GM19238 (cell line): ENCODE results near the gene IL36RN.

Experiments
- DNase-seq: peaks from one replicate; pipeline ENCODE4 v3.0.0; 2011; ENCODE audit warnings: low spot score; ENCODE audit not compliant: insufficient read length

IL36RN gene

GRCh38 chr2:113058998-113059960 is at the start of gene IL36RN:
IL36RN (plus strand) TSS chr2:113059198; CDS start chr2:113059439, 241 bp downstream.
- DNase-seq, result no peak

GRCh38 chr2:113009622-113010021 is 49.4 kb upstream of the IL36RN start:
- DNase-seq, result no peak

- DNase-seq, result no peak
These were observed 48.9 kb upstream of the IL36RN start for GRCh38 chr2:113010088-113010487.

GRCh38 chr2:113011108-113011507 is 47.9 kb upstream of the IL36RN start:
- DNase-seq, result no peak

DNA sequence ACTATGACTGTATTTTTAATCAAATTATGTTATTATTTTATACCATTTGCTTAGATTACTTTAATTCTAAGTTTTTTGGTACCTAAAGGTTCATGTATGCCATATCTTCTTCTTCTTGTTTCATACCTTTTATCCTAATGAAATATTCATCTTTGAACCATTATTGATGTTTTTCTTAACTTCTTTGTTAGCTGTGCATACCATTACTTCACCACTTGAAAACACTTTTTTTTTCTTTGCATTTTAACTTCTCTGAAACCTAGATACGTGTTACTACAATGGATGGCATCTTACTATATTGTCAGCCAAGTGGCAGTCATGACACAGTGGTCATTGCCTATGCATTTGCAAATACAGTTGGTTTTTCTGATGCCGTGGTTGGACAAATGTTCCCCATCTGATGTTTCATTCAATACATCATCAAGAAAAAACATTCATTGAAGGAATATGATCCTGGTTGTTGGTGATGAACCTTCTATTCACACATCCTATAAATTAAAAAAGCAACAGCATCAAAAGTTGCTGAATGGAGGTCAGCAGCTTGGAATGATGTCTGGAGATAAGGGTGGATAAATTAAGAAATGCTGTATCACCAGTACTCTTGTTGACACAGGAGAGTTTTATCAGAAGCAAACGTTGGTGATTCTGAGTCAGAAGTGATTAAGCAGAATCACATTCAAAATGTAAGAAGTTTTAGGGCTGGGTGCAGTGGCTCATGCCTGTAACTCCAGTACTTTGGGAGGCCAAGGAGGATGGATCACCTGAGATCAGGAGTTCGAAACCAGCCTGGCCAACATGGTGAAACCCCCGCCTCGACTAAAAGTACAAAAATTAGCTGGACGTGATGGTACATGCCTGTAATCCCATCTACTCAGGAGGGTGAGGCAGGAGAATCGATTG is 46.3 kb upstream of the IL36RN start:
- no peak for DNase-seq

DNA sequence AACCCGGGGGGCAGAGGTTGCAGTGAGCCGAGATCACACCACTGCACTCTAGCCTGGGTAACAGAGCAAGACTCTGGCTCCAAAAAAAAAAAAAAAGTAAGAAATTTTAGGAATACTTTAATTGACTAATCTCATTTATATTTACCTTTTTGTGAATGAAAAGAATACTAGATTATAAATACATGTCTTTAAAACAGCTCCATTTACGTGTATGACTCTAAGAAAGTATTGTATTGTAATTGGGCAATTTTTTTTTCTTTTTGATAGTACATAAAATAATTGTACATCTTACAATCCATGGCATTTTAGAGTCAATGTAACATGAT is 45.7 kb upstream of the IL36RN start:
- DNase-seq, result no peak

GRCh38 chr2:113014067-113014466 is 44.9 kb upstream of the IL36RN start:
- no peak for DNase-seq

DNA sequence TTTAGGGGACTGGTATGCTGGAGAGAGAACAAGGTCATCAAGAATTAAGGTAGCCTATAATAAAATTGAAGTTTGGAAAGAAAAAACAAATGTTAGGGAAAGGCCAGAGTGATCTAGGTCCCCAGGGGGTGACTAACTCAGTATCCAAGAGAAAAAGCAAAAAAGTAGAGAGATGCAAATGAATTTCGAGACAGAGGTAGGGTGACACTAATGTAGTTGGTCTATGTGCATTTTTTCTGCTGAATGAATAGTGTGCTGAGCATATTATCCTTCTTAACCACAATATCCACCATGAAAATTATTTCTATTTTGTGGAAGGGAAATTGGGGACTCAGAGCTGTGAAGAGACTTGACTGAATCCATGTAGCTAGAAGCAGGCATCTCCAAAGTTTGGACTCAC is 44.0 kb upstream of the IL36RN start:
- no peak for DNase-seq

- DNase-seq, result no peak
These were observed 43.3 kb upstream of the IL36RN start for GRCh38 chr2:113015655-113016054.

GRCh38 chr2:113018509-113018908 is 40.5 kb upstream of the IL36RN start:
- no peak for DNase-seq

GRCh38 chr2:113021312-113021711 is 37.7 kb upstream of the IL36RN start:
- no peak for DNase-seq

- DNase-seq, result no peak
These were observed 34.2 kb upstream of the IL36RN start for GRCh38 chr2:113024764-113025163.

GRCh38 chr2:113025737-113026136 is 33.3 kb upstream of the IL36RN start:
- no peak for DNase-seq

- DNase-seq, result no peak
These were observed 31.3 kb upstream of the IL36RN start for GRCh38 chr2:113027691-113028090.

DNA sequence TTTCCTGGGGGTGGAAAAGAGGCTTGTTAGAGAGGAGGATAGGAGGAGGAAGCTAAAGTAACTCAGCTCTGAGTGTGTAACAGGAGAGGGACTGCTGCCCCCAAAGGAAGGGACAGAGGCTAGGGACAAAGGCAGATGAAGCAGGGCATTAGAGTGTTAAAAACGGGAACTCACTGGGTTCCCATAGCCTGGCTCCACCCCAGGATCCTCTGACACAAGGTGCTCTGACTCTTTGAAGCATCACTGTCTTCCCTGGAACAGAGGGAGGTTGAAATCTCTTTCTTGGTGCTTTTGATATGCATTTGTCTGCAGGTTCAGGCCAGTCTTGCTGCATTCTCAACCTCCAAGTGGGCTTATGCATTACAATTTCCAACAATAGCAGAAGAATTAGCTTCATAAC is 30.9 kb upstream of the IL36RN start:
- no peak for DNase-seq

DNA sequence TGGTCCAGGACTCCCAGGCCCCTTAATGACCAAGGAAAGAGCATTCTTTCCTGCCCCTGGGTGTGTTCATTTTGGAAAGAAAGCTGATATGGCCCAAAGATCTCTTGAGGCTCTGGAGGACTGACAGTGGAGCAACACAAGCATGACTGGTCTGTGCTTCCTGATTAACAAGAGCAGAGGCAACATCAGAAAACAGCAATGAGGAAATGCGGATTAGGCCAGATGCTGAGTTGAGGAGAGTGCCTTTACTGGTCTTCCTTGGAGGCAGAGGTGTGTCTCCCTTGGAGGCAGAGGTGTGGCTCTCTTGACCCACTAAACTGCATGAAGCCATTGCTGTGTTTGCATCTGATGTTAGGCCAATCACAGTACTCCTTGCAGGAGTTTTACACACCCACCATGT is 26.3 kb upstream of the IL36RN start:
- no peak for DNase-seq

GRCh38 chr2:113034016-113034415 is 25.0 kb upstream of the IL36RN start:
- DNase-seq, result no peak

- DNase-seq, result no peak
These were observed 22.2 kb upstream of the IL36RN start for GRCh38 chr2:113036763-113037162.

- DNase-seq, result no peak
These were observed 20.7 kb upstream of the IL36RN start for GRCh38 chr2:113038291-113038690.

DNA sequence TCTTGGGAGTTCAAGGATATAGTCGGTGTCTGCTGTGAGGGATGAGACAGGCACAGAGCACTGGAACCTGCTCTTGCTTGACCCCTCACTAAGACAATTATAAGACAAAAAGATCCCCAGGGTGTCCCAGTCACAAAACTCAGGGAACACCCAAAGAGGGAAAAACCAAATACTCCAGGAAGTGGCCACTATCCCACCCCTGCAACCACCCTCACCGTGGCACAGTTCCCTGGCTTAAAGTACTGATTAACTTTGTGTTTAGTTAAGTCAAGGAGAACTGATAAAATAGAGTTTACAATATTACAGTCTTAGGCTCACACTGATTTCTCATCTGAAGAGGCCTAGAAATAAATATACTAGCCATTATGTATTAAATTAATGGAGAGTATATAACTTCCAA is 19.8 kb upstream of the IL36RN start:
- DNase-seq, result no peak

- no peak for DNase-seq
These were observed 19.3 kb upstream of the IL36RN start for GRCh38 chr2:113039719-113040118.

- DNase-seq, result no peak
These were observed 17.1 kb upstream of the IL36RN start for GRCh38 chr2:113041871-113042270.
